ENCODE results near the gene FER1L5.

GRCh38 chr2:96681540-96681939, 39.0 kb downstream of the FER1L5 start:
- TF ChIP-seq CTCF (conservative IDR thresholded peaks at IDR 0.05) (no peak), EZH2 (IDR thresholded peaks at IDR 0.05; ENCODE audit: low read depth) (no peak)

Measured in PC-9 (cell line).